ENCODE results near the gene PPM1A. TPM values are rescaled to one million over a fixed set of nuclear protein-coding genes. Genes with fewer than 3 reads are reported as not detected.

Gene PPM1A
- total RNA-seq, 1 experiment from 2014 or later, result 41.7 TPM

- Histone ChIP-seq H3K27me3 (ENCODE audit: insufficient read depth, low read length) (no peaks in the 10 kb centered on the region), H2BK15ac (ENCODE audit: low read depth, low read length) (no peak overlapping the region), H2AFZ (ENCODE audit: low read length) (no peak overlapping the region), H4K5ac (ENCODE audit: insufficient read length, low read depth, low read length) (no peak overlapping the region), H3K4me2 (ENCODE audit: insufficient read depth, insufficient read length, low read length) (no peak overlapping the region), H3K9me3 (ENCODE audit: control insufficient read depth, low read depth, low read length) (no peaks in the 10 kb centered on the region), H3K79me2 (ENCODE audit: insufficient read depth, low read length) (no peaks in the 10 kb centered on the region), H2BK5ac (ENCODE audit: insufficient read length, low read length) (no peak overlapping the region), H3K14ac (ENCODE audit: insufficient read depth, low read length) (no peak overlapping the region), H2BK20ac (ENCODE audit: low read depth, low read length, poor library complexity, severe bottlenecking) (no peak overlapping the region), H3K56ac (ENCODE audit: insufficient read length, low read depth, low read length) (no peak overlapping the region), H3K23me2 (ENCODE audit: insufficient read length, low read depth, low read length, poor library complexity, severe bottlenecking) (no peaks in the 10 kb centered on the region), H3T11ph (ENCODE audit: low read length) (no peak overlapping the region), H3K79me1 (ENCODE audit: insufficient read depth, low read depth, low read length, poor library complexity, severe bottlenecking) (no peaks in the 10 kb centered on the region), H3K4me1 (ENCODE audit: insufficient read depth, low read length) (peaks cover 6% of the 10 kb centered on the region), H3K4ac (ENCODE audit: low read depth, low read length) (no peak overlapping the region), H4K91ac (ENCODE audit: insufficient read length, low read depth, low read length) (no peak overlapping the region), H3K9ac (ENCODE audit: extremely low read depth, insufficient read length, low read length) (no peak overlapping the region), H3K18ac (ENCODE audit: insufficient read length, low read depth, low read length) (no peak overlapping the region), H3K23ac (ENCODE audit: insufficient read length, low read depth, low read length) (no peak overlapping the region), H3K27ac (ENCODE audit: insufficient read length, low read depth, low read length) (no peak overlapping the region), H2BK12ac (ENCODE audit: insufficient read length, low read depth, low read length) (no peak overlapping the region), H4K8ac (replicated peaks; ENCODE audit: insufficient read length, low read depth, low read length) (no peak overlapping the region), H2BK120ac (ENCODE audit: low read depth, low read length, poor library complexity, severe bottlenecking) (no peak overlapping the region), H4K20me1 (ENCODE audit: control insufficient read depth, insufficient read depth, insufficient read length) (no peaks in the 10 kb centered on the region), H2AK5ac (ENCODE audit: insufficient read length, low read length) (no peak overlapping the region)
- no peak for DNase-seq
- H3K4me1 Mint-ChIP-seq, result peaks cover 14 to 16% of the 10 kb centered on the region in 2 experiments
- no peak overlapping the region for H3K27ac Mint-ChIP-seq
- WGBS (ENCODE audit: extremely low coverage, insufficient read length, low lambda C conversion rate), result no CpG with 5 or more reads among the region's 3 CpGs
- H3K27me3 Mint-ChIP-seq (ENCODE audit: low read depth), result no peaks in the 10 kb centered on the region; the same call in 1 of the 2 replicates
- H3K36me3 Mint-ChIP-seq (ENCODE audit: insufficient read depth in 1 of 3, low read depth in 3 of 3), result no peaks in the 10 kb centered on the region
- TF ChIP-seq, protein P1, sequence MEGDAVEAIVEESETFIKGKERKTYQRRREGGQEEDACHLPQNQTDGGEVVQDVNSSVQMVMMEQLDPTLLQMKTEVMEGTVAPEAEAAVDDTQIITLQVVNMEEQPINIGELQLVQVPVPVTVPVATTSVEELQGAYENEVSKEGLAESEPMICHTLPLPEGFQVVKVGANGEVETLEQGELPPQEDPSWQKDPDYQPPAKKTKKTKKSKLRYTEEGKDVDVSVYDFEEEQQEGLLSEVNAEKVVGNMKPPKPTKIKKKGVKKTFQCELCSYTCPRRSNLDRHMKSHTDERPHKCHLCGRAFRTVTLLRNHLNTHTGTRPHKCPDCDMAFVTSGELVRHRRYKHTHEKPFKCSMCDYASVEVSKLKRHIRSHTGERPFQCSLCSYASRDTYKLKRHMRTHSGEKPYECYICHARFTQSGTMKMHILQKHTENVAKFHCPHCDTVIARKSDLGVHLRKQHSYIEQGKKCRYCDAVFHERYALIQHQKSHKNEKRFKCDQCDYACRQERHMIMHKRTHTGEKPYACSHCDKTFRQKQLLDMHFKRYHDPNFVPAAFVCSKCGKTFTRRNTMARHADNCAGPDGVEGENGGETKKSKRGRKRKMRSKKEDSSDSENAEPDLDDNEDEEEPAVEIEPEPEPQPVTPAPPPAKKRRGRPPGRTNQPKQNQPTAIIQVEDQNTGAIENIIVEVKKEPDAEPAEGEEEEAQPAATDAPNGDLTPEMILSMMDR (conservative IDR thresholded peaks at IDR 0.05), result no peak
- no peaks in the 10 kb centered on the region for H3K9me3 Mint-ChIP-seq
- H3K4me3 Mint-ChIP-seq, result no peak overlapping the region
These were observed 31.3 kb upstream of the PPM1A start for GRCh38 chr14:60217713-60218112.

Data from H9 (cell line).